Karpas-422 (cell line): ENCODE data around the gene LLGL1. TPM values are rescaled to one million over a fixed set of nuclear protein-coding genes. Genes with fewer than 3 reads are reported as not detected.

Source experiments
- DNase-seq: peaks from one replicate; pipeline ENCODE4 v3.0.0-alpha.2; 2015
- H2AFZ ChIP-seq: fragments of 200-600 bp; sonication (generic); 2 replicates; pipeline ENCODE4 v1.6.1; 2014; ENCODE audit warnings: antibody characterized with exemption, low read length, mixed read lengths
- H3K27ac ChIP-seq: fragments of 200-600 bp; sonication (generic); 2 replicates; pipeline ENCODE4 v1.5.1; 2014; ENCODE audit warnings: mild to moderate bottlenecking, low read length, moderate library complexity
- H3K27me3 ChIP-seq: fragments of 200-600 bp; sonication (generic); 2 replicates; pipeline ENCODE4 v1.6.1; 2014; ENCODE audit warnings: low read length, mixed read lengths
- H3K36me3 ChIP-seq: fragments of 200-600 bp; sonication (generic); 2 replicates; pipeline ENCODE4 v1.6.1; 2014; ENCODE audit warnings: low read length, mixed read lengths; ENCODE audit not compliant: insufficient read depth
- H3K4me1 ChIP-seq: fragments of 200-600 bp; sonication (generic); 2 replicates; pipeline ENCODE4 v1.6.1; 2014; ENCODE audit warnings: mild to moderate bottlenecking, low read length, mixed read lengths
- H3K4me2 ChIP-seq: fragments of 200-600 bp; sonication (generic); 2 replicates; pipeline ENCODE4 v1.6.1; 2014; ENCODE audit warnings: low read length, low read depth, mild to moderate bottlenecking; ENCODE audit not compliant: poor library complexity, severe bottlenecking
- H3K4me3 ChIP-seq: fragments of 200-600 bp; sonication (generic); 2 replicates; pipeline ENCODE4 v1.5.1; 2014; ENCODE audit warnings: mild to moderate bottlenecking, antibody characterized with exemption, low read length, mixed read lengths
- H3K79me2 ChIP-seq: fragments of 200-600 bp; sonication (generic); 2 replicates; pipeline ENCODE4 v1.6.1; 2014; ENCODE audit warnings: mild to moderate bottlenecking, low read length, mixed read lengths
- H3K9ac ChIP-seq: fragments of 200-600 bp; sonication (generic); 2 replicates; pipeline ENCODE4 v1.6.0; 2014; ENCODE audit warnings: low read length
- H3K9me2 ChIP-seq: fragments of 200-600 bp; sonication (generic), shearing (Covaris generic); replicated peaks from 2 replicates; pipeline ENCODE4 v1.6.0; 2014; ENCODE audit warnings: mild to moderate bottlenecking, low read length, moderate library complexity; ENCODE audit not compliant: insufficient read depth
- H3K9me3 ChIP-seq: fragments of 300-700, 200-600 bp; sonication (generic); 2 replicates; pipeline ENCODE4 v1.6.1; 2014; ENCODE audit warnings: low read length, mixed read lengths
- H4K20me1 ChIP-seq: fragments of 200-600 bp; sonication (generic); 2 replicates; pipeline ENCODE4 v1.6.1; 2014; ENCODE audit warnings: mild to moderate bottlenecking, antibody characterized with exemption, low read length, low read depth; ENCODE audit not compliant: insufficient read depth
- total RNA-seq: library from RNA; depleted of rRNA; stranded (reverse); fragments of >200 nt; shearing (Covaris generic); gene quantifications from 2 replicates; pipeline ENCODE4 v1.2.3, GENCODE V29; 2014; ENCODE audit warnings: low replicate concordance; rRNA removed

The LLGL1 gene
- total RNA-seq, 1 experiment from 2014 or later = 12.1 TPM

GRCh38 chr17:18280766-18281371 lies 55.4 kb downstream of the LLGL1 start:
- Histone ChIP-seq H2AFZ (no peak overlapping the region), H3K4me1 (no peaks in the 10 kb centered on the region), H3K27ac (no peak overlapping the region), H3K4me3 (no peak overlapping the region), H3K4me2 (no peak overlapping the region), H3K9me2 (no peaks in the 10 kb centered on the region), H4K20me1 (no peaks in the 10 kb centered on the region), H3K79me2 (no peaks in the 10 kb centered on the region), H3K9ac (no peak overlapping the region), H3K9me3 (no peaks in the 10 kb centered on the region), H3K27me3 (no peaks in the 10 kb centered on the region), H3K36me3 (peaks cover 41% of the 10 kb centered on the region)
- DNase-seq = no peak

GRCh38 chr17:18281788-18282187 lies 56.4 kb downstream of the LLGL1 start:
- no peak for DNase-seq
- peaks cover 36% of the 10 kb centered on the region for H3K36me3 ChIP-seq
- H3K79me2 ChIP-seq = no peaks in the 10 kb centered on the region
- H3K27me3 ChIP-seq = no peaks in the 10 kb centered on the region
- H3K27ac ChIP-seq = no peak overlapping the region
- no peak overlapping the region for H3K4me3 ChIP-seq
- no peak overlapping the region for H3K4me2 ChIP-seq
- no peaks in the 10 kb centered on the region for H3K9me3 ChIP-seq
- no peaks in the 10 kb centered on the region for H3K9me2 ChIP-seq
- no peaks in the 10 kb centered on the region for H4K20me1 ChIP-seq
- no peak overlapping the region for H3K9ac ChIP-seq
- no peaks in the 10 kb centered on the region for H3K4me1 ChIP-seq
- no peak overlapping the region for H2AFZ ChIP-seq

DNA sequence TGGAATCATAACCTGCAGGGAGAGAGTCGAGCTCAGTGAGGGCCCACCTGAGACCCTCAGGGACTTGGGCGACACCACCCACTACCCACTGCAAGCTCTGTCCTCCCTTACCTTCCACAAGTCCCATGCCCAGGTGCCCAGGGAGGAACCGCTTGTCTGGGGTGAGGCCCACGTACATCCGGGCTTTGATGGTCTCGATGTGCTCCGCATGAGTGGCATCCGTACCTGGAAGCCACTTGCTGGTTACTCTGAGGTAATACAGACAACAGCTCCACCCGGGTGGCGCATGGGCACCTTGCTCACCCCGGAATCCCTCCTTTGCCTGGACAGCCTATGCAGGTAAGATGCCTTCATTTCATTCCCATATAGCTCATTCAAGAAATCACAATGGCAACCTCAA lies 59.9 kb downstream of the LLGL1 start:
- DNase-seq = no peak
- no peak overlapping the region for H3K9ac ChIP-seq
- no peak overlapping the region for H3K4me2 ChIP-seq
- peaks cover 42% of the 10 kb centered on the region for H3K36me3 ChIP-seq
- no peak overlapping the region for H3K4me3 ChIP-seq
- H3K4me1 ChIP-seq = no peaks in the 10 kb centered on the region
- no peaks in the 10 kb centered on the region for H4K20me1 ChIP-seq
- H2AFZ ChIP-seq = no peak overlapping the region
- no peaks in the 10 kb centered on the region for H3K9me3 ChIP-seq
- H3K9me2 ChIP-seq = no peaks in the 10 kb centered on the region
- H3K27ac ChIP-seq = no peak overlapping the region
- H3K79me2 ChIP-seq = no peaks in the 10 kb centered on the region
- H3K27me3 ChIP-seq = no peaks in the 10 kb centered on the region

DNA sequence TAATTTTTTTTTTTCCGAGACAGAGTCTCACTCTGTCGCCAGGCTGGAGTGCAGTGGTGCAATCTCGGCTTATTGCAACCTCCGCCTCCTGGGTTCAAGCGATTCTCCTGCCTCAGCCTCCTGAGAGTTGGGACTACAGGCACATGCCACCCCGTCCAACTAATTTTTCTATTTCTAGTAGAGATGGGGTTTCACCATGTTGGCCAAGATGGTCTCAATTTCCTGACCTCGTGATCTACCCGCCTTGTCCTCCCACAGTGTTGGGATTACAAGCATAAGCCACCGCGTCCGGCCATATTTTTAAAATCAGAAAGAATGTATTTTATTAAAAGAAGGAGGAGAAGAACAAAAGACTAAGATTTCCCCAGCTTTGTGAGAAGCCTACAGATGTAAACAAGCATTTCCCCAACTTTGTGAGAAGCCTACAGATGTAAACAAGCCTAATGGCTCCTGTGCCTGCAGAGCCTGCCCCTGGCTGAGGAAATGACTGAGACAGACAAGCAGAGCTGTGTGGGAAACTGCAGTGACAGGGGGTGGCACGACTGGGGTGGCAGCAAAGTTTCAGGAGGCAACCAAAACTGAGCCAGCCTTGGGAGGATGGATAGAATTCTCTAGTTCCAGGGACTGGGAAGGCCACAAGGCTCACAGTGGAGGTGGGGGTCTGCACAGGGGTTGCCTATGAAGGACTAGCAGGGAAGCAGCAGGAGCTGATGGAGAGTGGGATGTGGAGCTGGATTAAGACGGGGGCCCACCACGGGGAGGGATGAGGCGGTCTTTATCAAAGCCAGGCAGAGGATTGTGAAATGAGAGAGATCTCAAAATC lies 66.5 kb downstream of the LLGL1 start:
- Histone ChIP-seq H4K20me1 (no peaks in the 10 kb centered on the region), H3K9me3 (no peaks in the 10 kb centered on the region), H3K4me3 (no peak overlapping the region), H3K27me3 (no peaks in the 10 kb centered on the region), H2AFZ (no peak overlapping the region), H3K4me2 (no peak overlapping the region), H3K9me2 (no peaks in the 10 kb centered on the region), H3K79me2 (no peaks in the 10 kb centered on the region), H3K4me1 (no peaks in the 10 kb centered on the region), H3K27ac (no peak overlapping the region), H3K9ac (no peak overlapping the region), H3K36me3 (peaks cover 38% of the 10 kb centered on the region)
- DNase-seq = no peak

Other genes starting within 250 kb of the LLGL1 start
- gene ATPAF2, start 186.5 kb upstream of the LLGL1 start, total RNA-seq = 38.8 and 49.7 TPM in 2 replicates
- gene GID4, start 186.2 kb upstream of the LLGL1 start, total RNA-seq = 7.8 and 8.9 TPM in 2 replicates
- gene DRG2, start 137.7 kb upstream of the LLGL1 start, total RNA-seq = 21.5 and 26.3 TPM in 2 replicates
- 0.11 and 1.3 TPM in 2 replicates for gene MYO15A, start 116.9 kb upstream of the LLGL1 start, total RNA-seq
- 124 and 145 TPM in 2 replicates for gene ALKBH5, start 41.8 kb upstream of the LLGL1 start, total RNA-seq
- gene FLII, start 33.1 kb downstream of the LLGL1 start, total RNA-seq = 128 and 166 TPM in 2 replicates
- 4.5 and 14.2 TPM in 2 replicates for gene MIEF2, start 35.0 kb downstream of the LLGL1 start, total RNA-seq
- 19.0 and 34.9 TPM in 2 replicates for gene TOP3A, start 89.4 kb downstream of the LLGL1 start, total RNA-seq
- gene SMCR8, start 89.7 kb downstream of the LLGL1 start, total RNA-seq = 12.7 and 14.4 TPM in 2 replicates
- gene SHMT1, start 137.9 kb downstream of the LLGL1 start, total RNA-seq = 16.7 and 17.7 TPM in 2 replicates
- not detected in 2 replicates for gene EVPLL, start 152.1 kb downstream of the LLGL1 start, total RNA-seq